H1 (cell line): ENCODE measurements around the gene ITGB1BP1. TPM values are rescaled to one million over a fixed set of nuclear protein-coding genes. Genes with fewer than 3 reads are reported as not detected.

Experiments used
- CTCF ChIA-PET: fragments of 300-600 bp; sonication (Branson Sonifier 250); formaldehyde crosslinking; loops from one replicate; lab custom pipeline; 2021; ENCODE audit not compliant: partially characterized antibody; lab: Charles Lee
- POLR2A ChIA-PET: fragments of 300-600 bp; sonication (Branson Sonifier 250); formaldehyde crosslinking; loops from one replicate; lab custom pipeline; 2021; ENCODE audit warnings: inconsistent platforms; ENCODE audit not compliant: partially characterized antibody; lab: Charles Lee
- DNase-seq, 2 experiments: peaks; one replicate each; pipeline versions ENCODE4 v3.0.0 to v3.0.0-alpha.2; 2010 to 2022; ENCODE audit warnings: low spot score in 2 of 2, low read depth in 1 of 2, mixed read lengths in 1 of 2
- FAIRE-seq: peaks from 2 replicates; lab custom pipeline; 2011; peaks lifted over from hg19 to GRCh38; lab: Jason Lieb, UNC
- H2AFZ ChIP-seq: 2 replicates; pipeline ENCODE4 v1.8.1; 2012; ENCODE audit warnings: low read length, inconsistent platforms
- H2AK5ac ChIP-seq: 2 replicates; pipeline ENCODE4 v1.6.1; 2013; ENCODE audit warnings: low read depth, low read length
- H2BK120ac ChIP-seq: replicated peaks from 2 replicates; pipeline ENCODE3; 2013; ENCODE audit warnings: low read depth, low read length, inconsistent platforms
- H2BK12ac ChIP-seq: 2 replicates; pipeline ENCODE4 v1.6.1; 2013; ENCODE audit warnings: low read depth, low read length
- H2BK15ac ChIP-seq: 2 replicates; pipeline ENCODE4 v1.6.1; 2013; ENCODE audit warnings: low read length
- H2BK20ac ChIP-seq: 2 replicates; pipeline ENCODE4 v1.6.1; 2013; ENCODE audit warnings: low read length
- H2BK5ac ChIP-seq: 2 replicates; pipeline ENCODE4 v1.6.1; 2013; ENCODE audit warnings: low read depth, low read length
- H3K14ac ChIP-seq: 2 replicates; pipeline ENCODE4 v1.6.1; 2013; ENCODE audit warnings: inconsistent platforms; ENCODE audit not compliant: insufficient read length
- H3K18ac ChIP-seq: 2 replicates; pipeline ENCODE4 v1.6.1; 2013; ENCODE audit warnings: low read length; ENCODE audit errors: extremely low read depth
- H3K23ac ChIP-seq: 2 replicates; pipeline ENCODE4 v1.6.1; 2013; ENCODE audit warnings: inconsistent platforms; ENCODE audit not compliant: insufficient read length
- H3K23me2 ChIP-seq: 2 replicates; pipeline ENCODE4 v1.6.1; 2013; ENCODE audit warnings: low read depth, low read length
- H3K27ac ChIP-seq: 2 replicates; pipeline ENCODE4 v1.6.1; 2011; ENCODE audit warnings: low read depth, low read length, inconsistent platforms
- H3K27me3 ChIP-seq, 4 experiments: replicated peaks in 1 of 4; 1 replicate in 1 of 4; 2 replicates in 3 of 4; pipeline versions ENCODE4 v1.6.1 to v1.8.1; 2011 to 2013; ENCODE audit warnings: low read length in 3 of 4, mild to moderate bottlenecking in 3 of 4, inconsistent platforms in 2 of 4, mixed read lengths in 2 of 4, moderate library complexity in 1 of 4; ENCODE audit not compliant: control insufficient read depth in 3 of 4, insufficient read depth in 3 of 4; ENCODE audit errors: extremely low read depth in 1 of 4
- H3K36me3 ChIP-seq, 4 experiments: 2 replicates each; pipeline versions ENCODE4 v1.6.1 to v1.8.1; 2011 to 2013; ENCODE audit warnings: mild to moderate bottlenecking in 4 of 4, low read length in 3 of 4, moderate library complexity in 2 of 4, control low read depth in 1 of 4, inconsistent platforms in 1 of 4; ENCODE audit not compliant: insufficient read depth in 4 of 4, control insufficient read depth in 2 of 4
- H3K4ac ChIP-seq: replicated peaks from 2 replicates; pipeline ENCODE3; 2013; ENCODE audit warnings: low read length, low read depth, mixed read lengths, inconsistent platforms; ENCODE audit not compliant: insufficient read length
- H3K4me1 ChIP-seq, 4 experiments: replicated peaks in 1 of 4; 1 replicate in 1 of 4; 2 replicates in 3 of 4; pipeline versions ENCODE4 v1.6.1 to v1.8.1; 2011 to 2013; ENCODE audit warnings: low read length in 3 of 4, inconsistent platforms in 2 of 4, mixed read lengths in 1 of 4; ENCODE audit not compliant: insufficient read depth in 4 of 4, control insufficient read depth in 3 of 4
- H3K4me2 ChIP-seq, 2 experiments: 2 replicates each; pipeline versions ENCODE4 v1.6.1 to v1.8.1; 2011 to 2013; ENCODE audit warnings: low read depth in 2 of 2, low read length in 2 of 2, control low read depth in 1 of 2, inconsistent platforms in 1 of 2, mild to moderate bottlenecking in 1 of 2; ENCODE audit not compliant: insufficient read depth in 1 of 2
- H3K4me3 ChIP-seq, 4 experiments: fragments of 200-600, 300-600 bp in 1 of 4; sonication (generic), shearing (Covaris generic), sonication (Bioruptor Twin) in 1 of 4; 2 replicates each; pipeline versions ENCODE4 v1.5.1 to v1.8.1; 2011 to 2016; ENCODE audit warnings: low read length in 4 of 4, low read depth in 3 of 4, control low read depth in 2 of 4, inconsistent platforms in 2 of 4, mild to moderate bottlenecking in 2 of 4, mixed read lengths in 1 of 4, moderate library complexity in 1 of 4; ENCODE audit not compliant: insufficient read depth in 2 of 4; ENCODE audit errors: extremely low read depth in 1 of 4
- H3K56ac ChIP-seq: replicated peaks from 2 replicates; pipeline ENCODE3; 2013; ENCODE audit warnings: low read depth, mild to moderate bottlenecking, mixed read lengths, low read length, inconsistent platforms; ENCODE audit not compliant: insufficient read length
- H3K79me1 ChIP-seq: 2 replicates; pipeline ENCODE4 v1.6.1; 2013; ENCODE audit warnings: low read depth, low read length, control low read depth
- H3K79me2 ChIP-seq, 2 experiments: 2 replicates each; pipeline versions ENCODE4 v1.6.1 to v1.8.1; 2012 to 2013; ENCODE audit warnings: low read length in 2 of 2, mild to moderate bottlenecking in 2 of 2, inconsistent platforms in 1 of 2; ENCODE audit not compliant: insufficient read depth in 2 of 2, control insufficient read depth in 1 of 2
- H3K9ac ChIP-seq, 4 experiments: replicated peaks in 1 of 4; 1 replicate in 1 of 4; 2 replicates in 3 of 4; pipeline versions ENCODE4 v1.6.1 to v1.8.1; 2011 to 2013; ENCODE audit warnings: low read depth in 3 of 4, low read length in 3 of 4, control low read depth in 2 of 4, mild to moderate bottlenecking in 2 of 4, moderate library complexity in 2 of 4, inconsistent platforms in 1 of 4; ENCODE audit errors: extremely low read depth in 1 of 4
- H3K9me3 ChIP-seq, 2 experiments: 2 replicates each; pipeline versions ENCODE4 v1.6.1 to v1.8.1; 2012 to 2013; ENCODE audit warnings: mild to moderate bottlenecking in 2 of 2, moderate library complexity in 2 of 2, control low read depth in 1 of 2, inconsistent platforms in 1 of 2, low read depth in 1 of 2, low read length in 1 of 2, mixed read lengths in 1 of 2; ENCODE audit not compliant: insufficient read depth in 2 of 2
- H4K20me1 ChIP-seq, 2 experiments: replicated peaks in 1 of 2; 2 replicates each; pipeline versions ENCODE3 to v1.8.1; 2011 to 2013; ENCODE audit warnings: inconsistent platforms in 2 of 2, low read length in 2 of 2, mild to moderate bottlenecking in 1 of 2; ENCODE audit not compliant: insufficient read depth in 2 of 2, control insufficient read depth in 1 of 2
- H4K5ac ChIP-seq: 2 replicates; pipeline ENCODE4 v1.6.1; 2013; ENCODE audit warnings: low read length, low read depth, mixed read lengths, inconsistent platforms; ENCODE audit not compliant: insufficient read length
- H4K8ac ChIP-seq: 2 replicates; pipeline ENCODE4 v1.8.0; 2013; ENCODE audit warnings: mild to moderate bottlenecking, moderate library complexity, low read length, inconsistent platforms; ENCODE audit not compliant: insufficient read depth; ENCODE audit errors: extremely low read depth
- H4K91ac ChIP-seq: replicated peaks from 2 replicates; pipeline ENCODE3; 2013; ENCODE audit warnings: low read length, mixed read lengths, inconsistent platforms; ENCODE audit not compliant: insufficient read length
- BRCA1 ChIP-seq: IDR thresholded peaks from 2 replicates; pipeline ENCODE4 v1.6.1; 2012; ENCODE audit warnings: low read depth, low read length, improper control_type of control experiment
- CBX8 ChIP-seq: fragments of 300-800, 300-1000 bp; sonication (generic); IDR thresholded peaks from 2 replicates; pipeline ENCODE4 v1.7.1; 2016; ENCODE audit warnings: low read depth, low read length, borderline replicate concordance
- CHD1 ChIP-seq: IDR thresholded peaks from 2 replicates; pipeline ENCODE4 v1.6.1; 2012; ENCODE audit warnings: low read depth, low read length, improper control_type of control experiment
- EGR1 ChIP-seq: IDR thresholded peaks from 2 replicates; pipeline ENCODE4 v1.6.1; 2011; ENCODE audit warnings: low read depth, low read length, borderline replicate concordance
- FOSL1 ChIP-seq: IDR thresholded peaks from 2 replicates; pipeline ENCODE4 v1.6.1; 2011; ENCODE audit warnings: mild to moderate bottlenecking, low read depth, low read length, moderate library complexity; ENCODE audit not compliant: insufficient read depth
- GABPA ChIP-seq: IDR thresholded peaks from 2 replicates; pipeline ENCODE4 v1.6.1; 2011; ENCODE audit warnings: mild to moderate bottlenecking, low read length, moderate library complexity, borderline replicate concordance; ENCODE audit not compliant: insufficient read depth
- HDAC6 ChIP-seq: IDR thresholded peaks from one replicate; pipeline ENCODE4 v1.7.1; 2012; ENCODE audit warnings: low read depth, mild to moderate bottlenecking, inconsistent platforms, low read length, moderate library complexity
- NRF1 ChIP-seq: IDR thresholded peaks from 2 replicates; pipeline ENCODE4 v1.6.1; 2011; ENCODE audit warnings: mild to moderate bottlenecking, low read depth, low read length, improper control_type of control experiment
- TAF1 ChIP-seq: IDR thresholded peaks from 2 replicates; pipeline ENCODE4 v1.6.1; 2011; ENCODE audit warnings: mild to moderate bottlenecking, low read depth, low read length
- TAF7 ChIP-seq: optimal IDR thresholded peaks from 2 replicates; pipeline ENCODE3; 2011; ENCODE audit warnings: low read depth, mild to moderate bottlenecking, inconsistent platforms, low read length, moderate library complexity, borderline replicate concordance
- TCF12 ChIP-seq: IDR thresholded peaks from 2 replicates; pipeline ENCODE4 v1.6.1; 2011; ENCODE audit warnings: low read depth, mild to moderate bottlenecking, low read length
- USF2 ChIP-seq: IDR thresholded peaks from 2 replicates; pipeline ENCODE4 v1.6.1; 2011; ENCODE audit warnings: low read length, improper control_type of control experiment
- YY1 ChIP-seq: IDR thresholded peaks from 2 replicates; pipeline ENCODE4 v1.6.1; 2011; ENCODE audit warnings: low read depth, mild to moderate bottlenecking, low read length
- WGBS, 2 experiments: shearing (Covaris generic) in 1 of 2; methylation state at CpG; one replicate each; pipeline versions ENCODE4 v1.1.6 to v1.1.7; 2013 to 2015; ENCODE audit warnings: low lambda C conversion rate in 2 of 2, mixed read lengths in 2 of 2, inconsistent platforms in 1 of 2, low coverage in 1 of 2, missing lambda C conversion rate in 1 of 2; ENCODE audit not compliant: insufficient replicate concordance in 2 of 2, insufficient coverage in 1 of 2, insufficient read length in 1 of 2; ENCODE audit errors: extremely low coverage in 1 of 2, missing lambda C conversion rate in 1 of 2; 5-methylcytosine and 5-hydroxymethylcytosine counted together
- polyA plus RNA-seq, 7 experiments: library from polyadenylated mRNA; depleted of rRNA in 3 of 7; stranded (reverse) in 5 of 7; unstranded in 2 of 7; fragments of >200 nt in 5 of 7; fragments of 200-250 nt in 2 of 7; gene quantifications; 1 replicate in 5 of 7; 2 replicates in 1 of 7; 4 replicates in 1 of 7; pipeline versions ENCODE4 v1.2.1 to v1.2.3, GENCODE V29; 2011 to 2013; ENCODE audit warnings: missing spikeins in 2 of 7, mixed read lengths in 2 of 7
- total RNA-seq: library from RNA; stranded (reverse); fragmentation: NEBNext Ultra II Directional; extraction: Animal tissue kit (Norgen Biotek cat#: 25700); gene quantifications from 2 replicates; pipeline ENCODE4 v1.2.1, GENCODE V29; 2021

Gene ITGB1BP1
- total and polyA plus RNA-seq, 2 of the 8 experiments (the other 6 are each of a cell fraction or from before 2014, with no cell fraction given), result 16.1 to 45.4 TPM

GRCh38 chr2:9467687-9468086 is 44.4 kb upstream of the ITGB1BP1 start:
- Histone ChIP-seq H2BK15ac (no peak overlapping the region), H3K9ac (no peak overlapping the region), H3K36me3 (peaks cover 5 to 58% (median 30%) of the 10 kb centered on the region in 4 experiments), H3K23ac (no peak overlapping the region), H3K18ac (no peak overlapping the region), H3K23me2 (no peaks in the 10 kb centered on the region), H3K4me2 (no peak overlapping the region), H3K4me3 (no peak overlapping the region), H3K79me1 (no peaks in the 10 kb centered on the region), H2AK5ac (no peak overlapping the region), H4K91ac (no peak overlapping the region), H2BK12ac (no peak overlapping the region), H4K20me1 (peaks cover 2 to 6% of the 10 kb centered on the region in 2 experiments), H3K14ac (no peak overlapping the region), H4K5ac (no peak overlapping the region), H3K27ac (no peak overlapping the region), H4K8ac (no peak overlapping the region), H2AFZ (no peak overlapping the region), H2BK20ac (no peak overlapping the region), H3K9me3 (no peaks in the 10 kb centered on the region), H3K4me1 (no peaks in the 10 kb centered on the region), H3K79me2 (no peaks in the 10 kb centered on the region), H2BK5ac (no peak overlapping the region), H3K56ac (no peak overlapping the region), H2BK120ac (no peak overlapping the region), H3K4ac (no peak overlapping the region), H3K27me3 (no peaks in the 10 kb centered on the region)
- FAIRE-seq, result no peak
- TF ChIP-seq USF2 (no peak), GABPA (no peak), BRCA1 (no peak), EGR1 (no peak), CBX8 (no peak), HDAC6 (no peak), TAF7 (no peak), FOSL1 (no peak), YY1 (no peak), TAF1 (no peak), CHD1 (no peak), NRF1 (no peak), TCF12 (no peak)
- POLR2A ChIA-PET, result no interaction called here
- CTCF ChIA-PET, result no interaction called here
- DNase-seq, result no peak
- 91% methylated on average over 10 of the region's 10 CpGs; no CpG with 5 or more reads in 1 of the 2 experiments for WGBS, 2 experiments
